Fibroblast of lung (primary cell): ENCODE data around the gene TBX15.

Experiments used
- EZH2 ChIP-seq: IDR thresholded peaks from 2 replicates; pipeline ENCODE4 v1.5.1; 2012; ENCODE audit warnings: low read length, control low read depth, mild to moderate bottlenecking; ENCODE audit errors: missing control alignments
- TF ChIP-seq, protein P1 (sequence below), 2 donors: IDR thresholded peaks in 1 of 2; conservative IDR thresholded peaks in 1 of 2; 1 replicate in 1 of 2; 2 replicates in 1 of 2; pipeline ENCODE4 v1.5.1; 2011 to 2012; ENCODE audit warnings: low read length in 2 of 2, control low read depth in 1 of 2, inconsistent platforms in 1 of 2, low read depth in 1 of 2, mild to moderate bottlenecking in 1 of 2

DNA sequence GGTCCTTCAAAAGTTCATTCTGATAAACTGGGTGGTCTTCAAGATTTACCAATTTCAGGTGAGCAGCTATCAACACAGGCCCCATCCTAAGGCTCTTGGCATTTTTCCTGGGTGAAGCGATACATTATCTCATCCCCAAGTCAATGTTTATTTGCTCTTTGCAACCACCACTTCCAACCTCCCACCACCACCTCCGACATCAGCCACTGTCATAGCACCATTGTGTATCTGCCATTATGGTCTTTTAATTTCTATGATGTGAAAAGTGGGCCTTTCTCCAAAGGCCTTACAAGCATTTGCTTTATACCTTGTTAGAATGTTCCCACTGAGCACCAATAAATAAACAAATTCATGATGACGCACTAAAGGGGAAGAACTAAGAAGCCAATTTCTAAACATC lies 47.2 kb downstream of the TBX15 start:
- no peak for TF ChIP-seq EZH2
- TF ChIP-seq, protein P1, sequence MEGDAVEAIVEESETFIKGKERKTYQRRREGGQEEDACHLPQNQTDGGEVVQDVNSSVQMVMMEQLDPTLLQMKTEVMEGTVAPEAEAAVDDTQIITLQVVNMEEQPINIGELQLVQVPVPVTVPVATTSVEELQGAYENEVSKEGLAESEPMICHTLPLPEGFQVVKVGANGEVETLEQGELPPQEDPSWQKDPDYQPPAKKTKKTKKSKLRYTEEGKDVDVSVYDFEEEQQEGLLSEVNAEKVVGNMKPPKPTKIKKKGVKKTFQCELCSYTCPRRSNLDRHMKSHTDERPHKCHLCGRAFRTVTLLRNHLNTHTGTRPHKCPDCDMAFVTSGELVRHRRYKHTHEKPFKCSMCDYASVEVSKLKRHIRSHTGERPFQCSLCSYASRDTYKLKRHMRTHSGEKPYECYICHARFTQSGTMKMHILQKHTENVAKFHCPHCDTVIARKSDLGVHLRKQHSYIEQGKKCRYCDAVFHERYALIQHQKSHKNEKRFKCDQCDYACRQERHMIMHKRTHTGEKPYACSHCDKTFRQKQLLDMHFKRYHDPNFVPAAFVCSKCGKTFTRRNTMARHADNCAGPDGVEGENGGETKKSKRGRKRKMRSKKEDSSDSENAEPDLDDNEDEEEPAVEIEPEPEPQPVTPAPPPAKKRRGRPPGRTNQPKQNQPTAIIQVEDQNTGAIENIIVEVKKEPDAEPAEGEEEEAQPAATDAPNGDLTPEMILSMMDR (conservative IDR thresholded peaks at IDR 0.05 in 1 of 2, IDR thresholded peaks at IDR 0.05 in 1 of 2; ENCODE audit: low read depth in 1 of 2, low read length in 2 of 2) = no peak
